Jurkat, Clone E6-1 (cell line): ENCODE results near the gene FYCO1.

Source experiments
- DNase-seq: peaks from one replicate; pipeline ENCODE4 v3.0.0-alpha.2; 2011; ENCODE audit warnings: low read depth, low spot score
- H3K4me3 ChIP-seq: 2 replicates; pipeline ENCODE4 v1.5.1; 2011; ENCODE audit warnings: mild to moderate bottlenecking, low read length, control low read depth, moderate library complexity

The FYCO1 gene

DNA sequence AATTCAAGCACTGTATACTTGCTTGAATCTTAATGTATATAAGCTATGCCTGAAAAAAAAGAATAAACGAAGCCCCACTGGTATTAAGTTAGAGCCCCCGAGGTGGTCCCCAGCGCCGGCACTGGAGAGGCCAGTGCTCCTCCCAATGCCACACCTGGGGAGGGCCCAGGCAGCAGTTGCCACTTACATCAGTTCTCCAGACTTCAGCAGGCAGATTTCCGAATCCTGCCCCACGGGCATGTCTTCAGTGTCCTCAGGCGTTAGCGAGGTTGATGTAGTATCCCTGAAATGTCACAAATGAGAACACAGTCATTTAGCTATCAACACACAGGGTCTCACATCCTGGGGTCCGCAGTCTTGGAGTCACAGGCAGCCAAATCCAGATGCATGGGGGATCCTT is 59.4 kb downstream of the FYCO1 start:
- DNase-seq = no peak
- H3K4me3 ChIP-seq = no peak overlapping the region

GRCh38 chr3:45933591-45933990 is 62.0 kb downstream of the FYCO1 start:
- no peak overlapping the region for H3K4me3 ChIP-seq
- DNase-seq = no peak

DNA sequence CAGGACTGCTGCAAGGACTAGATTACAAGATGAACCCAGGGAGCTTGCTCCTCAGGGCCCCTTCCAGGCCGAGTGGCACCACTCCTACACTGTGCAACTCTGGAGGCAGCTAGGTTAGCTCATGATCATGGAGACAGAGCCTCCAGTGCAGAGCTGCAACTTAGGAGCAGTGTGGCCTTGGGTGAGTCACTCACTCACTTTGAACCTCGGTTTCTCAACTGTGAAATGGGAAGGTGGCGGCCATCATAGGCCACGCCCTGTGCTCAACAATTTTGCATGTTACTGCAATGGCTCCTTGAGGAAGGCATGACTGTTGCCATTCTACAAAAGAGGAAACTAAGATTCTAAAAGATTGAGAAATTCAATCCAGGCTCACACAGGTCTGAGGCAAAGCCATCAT is 63.5 kb downstream of the FYCO1 start:
- no peak for DNase-seq
- no peak overlapping the region for H3K4me3 ChIP-seq

DNA sequence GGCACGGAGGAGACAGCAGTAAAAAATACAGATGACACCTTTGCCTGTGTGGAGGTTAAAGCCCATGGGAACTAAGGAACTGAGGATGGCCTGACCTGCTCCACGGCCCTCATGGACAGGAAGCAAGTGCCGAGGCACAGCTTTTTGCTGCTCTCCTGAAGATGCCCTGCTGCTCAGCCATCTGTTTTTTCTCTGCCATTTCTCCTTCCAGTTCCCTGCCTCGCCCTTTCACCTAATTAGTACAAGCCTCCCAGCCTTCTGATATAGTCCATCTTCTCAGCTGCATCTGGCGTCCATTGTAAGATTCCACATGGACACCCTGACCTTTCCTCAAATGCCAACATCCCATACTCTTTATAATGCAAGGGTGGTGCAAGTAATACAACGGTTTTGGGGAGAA is 64.1 kb downstream of the FYCO1 start:
- no peak overlapping the region for H3K4me3 ChIP-seq
- no peak for DNase-seq

- no peak overlapping the region for H3K4me3 ChIP-seq
- DNase-seq = no peak
These were observed 66.5 kb downstream of the FYCO1 start for GRCh38 chr3:45929042-45929679.

GRCh38 chr3:45927881-45928280 is 67.7 kb downstream of the FYCO1 start:
- no peak overlapping the region for H3K4me3 ChIP-seq
- no peak for DNase-seq

- DNase-seq = no peak
- no peak overlapping the region for H3K4me3 ChIP-seq
These were observed 71.9 kb downstream of the FYCO1 start for GRCh38 chr3:45923755-45924154.

GRCh38 chr3:45922950-45923590 is 72.6 kb downstream of the FYCO1 start:
- DNase-seq = no peak
- H3K4me3 ChIP-seq = no peak overlapping the region

GRCh38 chr3:45922039-45922326 is 73.6 kb downstream of the FYCO1 start:
- H3K4me3 ChIP-seq = no peak overlapping the region
- DNase-seq = no peak

DNA sequence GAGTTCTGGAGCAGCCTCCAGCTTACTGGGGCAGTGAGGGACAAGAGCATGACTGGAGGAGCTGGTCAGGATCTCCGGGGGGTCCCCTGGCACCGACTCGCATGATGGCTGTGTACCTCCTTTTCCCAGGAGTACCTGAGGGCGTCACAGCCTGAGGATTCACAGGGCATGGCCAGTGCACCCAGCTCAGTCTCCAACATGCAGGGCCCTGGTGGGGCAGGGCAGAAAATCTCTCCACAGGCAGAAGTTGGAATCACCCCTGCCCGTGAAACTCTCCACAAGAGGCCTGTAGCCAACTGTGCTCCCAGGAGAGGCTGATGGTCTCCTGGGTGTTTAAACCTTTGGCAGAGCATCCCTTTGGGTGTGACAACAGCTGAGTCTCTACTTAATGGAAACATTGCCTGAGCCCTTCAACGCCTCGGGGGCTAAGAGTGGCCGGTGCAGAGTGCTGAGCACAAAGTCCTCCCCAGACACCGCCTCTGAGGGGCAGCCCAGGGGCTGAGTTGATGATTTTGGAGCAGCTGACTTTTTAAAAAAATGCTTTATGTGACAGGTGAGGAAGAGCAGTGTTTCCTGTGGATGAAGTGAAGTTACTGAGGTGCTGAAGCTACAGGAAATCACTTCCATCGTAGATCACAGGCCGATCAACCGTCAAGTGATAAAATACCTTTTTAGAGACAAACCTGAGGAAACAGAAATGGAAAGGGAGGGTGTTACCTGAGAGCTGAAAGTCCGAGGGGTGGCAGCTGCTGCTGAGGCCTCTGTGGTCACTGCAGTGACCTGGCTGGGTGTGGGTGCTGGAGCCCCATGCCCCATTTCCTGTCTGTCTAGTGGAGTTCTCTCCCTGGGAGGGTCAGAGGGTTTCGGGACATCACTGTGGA is 74.2 kb downstream of the FYCO1 start:
- peak; percentile 57 for DNase-seq

GRCh38 chr3:45917146-45917898 is 78.3 kb downstream of the FYCO1 start:
- DNase-seq = no peak
- H3K4me3 ChIP-seq = no peak overlapping the region

More for the DNA sequence above, 74.2 kb downstream of the FYCO1 start:
- H3K4me3 ChIP-seq = no peak overlapping the region

- H3K4me3 ChIP-seq = peak overlapping the region; percentile 65
- DNase-seq = peak; percentile 99
These were observed 79.9 kb downstream of the FYCO1 start for GRCh38 chr3:45915518-45916231.

DNA sequence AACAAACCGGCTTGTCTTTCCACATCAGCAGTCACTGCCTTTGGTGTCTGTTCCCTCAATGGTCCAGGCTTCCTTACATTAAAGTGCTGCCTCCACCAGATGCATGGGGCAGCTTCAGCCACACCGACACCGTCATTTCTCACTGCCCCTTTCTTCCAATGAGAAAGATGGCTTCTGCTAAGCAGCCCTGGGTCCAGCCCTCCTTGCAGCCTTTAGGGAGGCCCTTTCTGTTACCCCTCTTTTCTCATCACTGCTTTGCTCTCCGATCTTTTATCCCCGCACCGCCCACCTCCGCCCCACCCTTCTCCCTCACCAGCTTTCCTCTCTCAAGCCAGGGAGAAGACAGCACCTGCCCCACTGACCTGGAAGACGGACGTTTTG is 80.6 kb downstream of the FYCO1 start:
- DNase-seq = no peak
- peak overlapping the region; percentile 65 for H3K4me3 ChIP-seq

DNA sequence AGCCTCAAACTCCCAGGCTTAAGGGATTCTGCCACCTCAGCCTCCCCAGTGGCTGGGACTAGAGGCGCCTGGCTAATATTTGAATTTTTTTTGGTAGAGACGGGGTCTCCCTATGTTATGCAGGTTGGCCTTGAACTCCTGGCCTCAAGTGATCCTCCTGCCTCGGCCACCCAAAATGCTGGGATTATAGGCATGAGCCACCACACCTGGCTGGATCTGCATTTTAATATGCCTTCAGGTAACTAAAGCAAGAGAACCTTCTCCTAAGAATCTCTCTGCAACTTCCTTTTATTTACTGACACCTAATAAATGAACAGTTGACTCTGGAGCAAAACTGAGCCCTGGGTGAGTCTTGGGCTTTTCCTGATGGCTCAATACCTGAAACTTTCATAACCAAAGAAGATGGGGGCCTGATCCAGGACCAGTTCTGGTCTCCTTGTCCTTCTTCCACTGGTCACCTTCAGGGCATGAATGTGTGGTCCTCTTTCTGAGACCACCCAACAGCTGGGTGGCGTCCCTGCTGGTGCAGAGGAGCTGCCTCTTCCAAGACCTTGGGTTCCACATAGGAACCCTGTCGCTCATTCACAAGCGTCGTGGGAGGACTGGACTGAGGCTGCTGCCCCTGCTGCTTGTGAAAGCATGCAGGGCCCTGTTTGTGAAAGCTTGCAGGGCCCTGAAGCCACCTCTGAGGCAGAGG is 81.1 kb downstream of the FYCO1 start:
- H3K4me3 ChIP-seq = peak overlapping the region; percentile 65
- DNase-seq = no peak

GRCh38 chr3:45912435-45912834 is 83.2 kb downstream of the FYCO1 start:
- DNase-seq = no peak
- no peak overlapping the region for H3K4me3 ChIP-seq

GRCh38 chr3:45911511-45912226 is 84.0 kb downstream of the FYCO1 start:
- no peak overlapping the region for H3K4me3 ChIP-seq
- no peak for DNase-seq

GRCh38 chr3:45910892-45911291 is 84.7 kb downstream of the FYCO1 start:
- DNase-seq = no peak
- H3K4me3 ChIP-seq = no peak overlapping the region

DNA sequence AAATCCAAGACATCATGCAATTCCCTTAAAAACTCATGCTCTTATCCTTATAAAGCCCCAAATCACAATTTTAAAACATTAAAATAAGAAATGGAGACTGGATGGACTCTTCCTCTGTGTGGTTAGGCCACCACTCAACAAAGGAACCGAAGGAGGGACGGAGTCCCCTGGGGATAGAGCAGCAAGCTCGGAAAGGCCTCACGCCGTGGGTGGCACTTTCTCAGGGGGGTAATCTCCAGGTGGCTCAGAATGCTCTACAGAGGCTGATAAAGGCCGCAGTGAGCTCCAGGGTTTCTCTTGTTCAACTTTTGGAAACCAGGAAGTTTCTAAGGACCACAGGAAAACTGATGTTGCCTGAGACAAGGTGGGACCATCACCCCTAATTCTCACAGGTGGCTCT is 86.1 kb downstream of the FYCO1 start:
- no peak for DNase-seq
- H3K4me3 ChIP-seq = no peak overlapping the region
